ENCODE measurements around the gene NUAK2.
"Not testable (repeated sequence)": the region's sequence is repeated elsewhere in the genome, so short reads cannot be mapped to it uniquely, and the experiment has no call there.

Gene NUAK2

GRCh38 chr1:205321162-205321958, at the start of gene NUAK2:
TSS of gene NUAK2 (minus strand) at chr1:205321745. CDS start at chr1:205321628, 117 bp downstream.
- DNase-seq (ENCODE audit: low spot score), result peak; percentile 92

DNA sequence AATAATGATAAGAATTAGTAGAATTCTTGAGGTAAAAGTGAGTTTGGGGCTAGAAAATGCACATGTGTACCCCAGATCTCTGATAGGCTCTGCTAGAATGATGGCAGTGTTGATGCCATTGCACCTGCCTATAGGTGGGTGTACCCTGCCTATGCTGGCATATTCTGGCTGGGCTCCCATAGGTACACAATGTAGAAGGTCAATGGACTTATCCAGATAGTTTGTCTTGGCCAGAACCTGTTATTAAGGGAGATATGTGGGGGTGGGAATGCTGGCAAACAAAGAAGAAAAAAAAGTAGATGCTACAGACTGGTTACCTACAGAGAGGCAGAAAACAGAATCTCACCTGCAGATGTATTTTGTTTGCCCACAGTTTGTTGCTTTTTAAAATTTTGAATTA, 49.2 kb upstream of the NUAK2 start:
- DNase-seq (ENCODE audit: low spot score), result no peak

- no peak for DNase-seq (ENCODE audit: low spot score)
Observed at GRCh38 chr1:205369701-205370123, 48.2 kb upstream of the NUAK2 start.

DNA sequence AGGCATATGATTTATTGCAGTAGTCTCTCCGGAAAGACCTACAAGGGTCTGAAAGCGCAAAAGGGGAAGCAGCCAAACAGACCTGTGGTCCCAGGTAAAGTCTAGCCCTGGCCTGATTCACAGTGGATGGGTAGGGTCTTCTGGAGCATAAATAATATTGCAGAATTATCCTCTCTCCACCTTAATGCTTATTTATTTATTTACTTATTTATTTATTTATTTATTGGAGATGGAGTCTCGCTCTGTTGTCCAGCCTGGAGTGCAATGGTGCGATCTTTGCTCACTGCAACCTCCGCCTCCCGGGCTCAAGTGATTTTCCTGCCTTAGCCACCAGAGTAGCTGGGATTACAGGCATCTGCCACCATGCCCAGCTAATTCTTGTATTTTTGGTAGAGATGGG, 46.9 kb upstream of the NUAK2 start:
- no peak for DNase-seq (ENCODE audit: low spot score)

DNA sequence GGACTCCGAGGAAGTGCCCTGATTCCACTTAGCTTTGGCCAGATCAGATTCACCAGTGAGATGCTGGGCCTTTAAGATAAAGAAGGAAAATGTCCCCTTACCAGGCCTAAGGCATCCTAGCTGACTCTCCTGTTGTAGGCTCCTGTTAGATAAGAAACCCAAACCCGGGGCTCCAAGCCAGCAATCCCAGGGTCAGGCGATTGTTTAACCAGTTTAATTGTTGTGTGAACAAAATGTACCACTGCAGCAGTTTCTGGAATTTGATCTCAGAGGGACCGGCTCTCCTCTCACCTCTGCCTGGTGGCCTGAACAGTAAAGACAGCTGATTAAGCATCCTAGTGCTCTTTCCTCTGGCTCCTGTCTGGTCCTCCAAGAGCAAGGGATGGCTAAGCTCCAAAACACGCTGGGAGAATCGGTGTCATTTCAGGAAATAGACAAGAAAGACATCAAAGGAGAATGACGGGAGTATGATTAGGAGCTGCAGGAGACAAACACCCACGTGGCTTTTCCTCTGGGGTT, 44.5 kb upstream of the NUAK2 start:
- no peak for DNase-seq (ENCODE audit: low spot score)

- not testable (repeated sequence) for DNase-seq (ENCODE audit: low spot score)
Observed at GRCh38 chr1:205365086-205365485, 43.5 kb upstream of the NUAK2 start.

DNA sequence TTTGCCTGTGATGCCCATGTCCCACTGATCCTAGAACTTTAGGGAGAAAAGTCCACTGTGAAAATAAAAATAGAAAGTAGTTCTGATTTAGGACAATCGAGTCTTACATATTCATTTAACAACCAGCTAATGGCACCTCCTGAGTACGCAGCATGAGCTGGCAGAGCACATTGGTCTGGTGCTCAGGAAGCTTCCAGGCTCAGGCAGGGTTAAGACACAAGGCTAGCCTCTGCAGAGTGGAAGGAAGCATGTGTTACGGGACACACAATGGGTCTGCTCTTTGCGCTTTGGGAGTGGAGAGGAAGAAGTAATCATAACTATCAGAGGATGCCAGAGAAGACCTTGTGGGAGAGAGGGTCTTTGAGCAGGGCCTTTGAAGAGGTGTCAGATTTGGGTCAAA, 39.3 kb upstream of the NUAK2 start:
- DNase-seq (ENCODE audit: low spot score), result no peak

GRCh38 chr1:205359771-205360565, 38.4 kb upstream of the NUAK2 start:
- no peak for DNase-seq (ENCODE audit: low spot score)

DNA sequence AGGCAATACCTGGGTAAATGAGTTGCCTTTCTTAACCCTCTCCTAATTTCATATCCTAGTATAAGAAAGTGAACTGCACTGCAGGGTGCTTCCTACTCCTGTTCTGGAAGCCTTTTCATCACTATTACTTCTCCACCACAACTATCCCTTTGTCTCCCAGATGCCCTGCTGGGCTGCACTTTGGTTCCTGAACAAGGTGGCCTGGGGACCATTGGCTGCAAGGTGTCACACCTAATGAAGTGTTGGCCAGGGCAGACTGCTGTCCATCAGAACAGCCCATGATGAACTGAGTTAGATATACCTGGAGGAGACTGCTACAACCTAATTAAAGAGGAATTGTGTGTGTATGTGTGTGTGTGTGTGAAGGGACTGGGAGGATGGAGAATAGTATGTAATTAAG, 37.0 kb upstream of the NUAK2 start:
- DNase-seq (ENCODE audit: low spot score), result no peak

GRCh38 chr1:205357567-205357966, 36.0 kb upstream of the NUAK2 start:
- DNase-seq (ENCODE audit: low spot score), result no peak

GRCh38 chr1:205356440-205357139, 35.0 kb upstream of the NUAK2 start, which contains the start of gene KLHDC8A:
TSS of gene KLHDC8A (minus strand) at chr1:205356922. CDS start at chr1:205343604, 13,318 bp downstream.
- no peak for DNase-seq (ENCODE audit: low spot score)

DNA sequence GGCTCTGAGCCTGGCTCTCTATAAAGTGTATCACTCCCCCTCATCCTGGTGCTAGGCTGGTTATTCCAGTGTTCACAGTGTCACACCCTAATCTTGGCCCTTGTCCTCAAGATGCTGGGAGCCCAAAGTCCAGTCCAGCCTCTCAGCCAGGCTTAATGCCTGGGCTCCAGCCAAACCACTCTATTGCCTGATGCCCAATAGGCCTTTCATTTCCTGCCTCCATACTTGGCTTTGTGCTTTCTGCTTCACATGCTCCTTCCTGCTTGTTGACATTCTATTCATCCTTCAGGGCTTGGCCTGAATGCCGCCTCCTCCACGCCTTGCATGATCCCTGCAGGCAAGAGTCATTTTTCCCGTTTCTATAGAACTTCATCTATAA, 33.5 kb upstream of the NUAK2 start:
- DNase-seq (ENCODE audit: low spot score), result peak; percentile 52

- peak; percentile 50 for DNase-seq (ENCODE audit: low spot score)
Observed at GRCh38 chr1:205354259-205355074, 32.9 kb upstream of the NUAK2 start.

- no peak for DNase-seq (ENCODE audit: low spot score)
Observed at GRCh38 chr1:205353612-205354011, 32.1 kb upstream of the NUAK2 start.

GRCh38 chr1:205353191-205353590, 31.6 kb upstream of the NUAK2 start:
- no peak for DNase-seq (ENCODE audit: low spot score)

- DNase-seq (ENCODE audit: low spot score), result no peak
Observed at GRCh38 chr1:205351984-205352713, 30.6 kb upstream of the NUAK2 start.

- no peak for DNase-seq (ENCODE audit: low spot score)
Observed at GRCh38 chr1:205350691-205351141, 29.2 kb upstream of the NUAK2 start.

GRCh38 chr1:205350124-205350523, 28.6 kb upstream of the NUAK2 start:
- DNase-seq (ENCODE audit: low spot score), result no peak

GRCh38 chr1:205348554-205349487, 27.3 kb upstream of the NUAK2 start:
- no peak for DNase-seq (ENCODE audit: low spot score)

All from AG08395 (cell line).